Parietal lobe (tissue), 2 donors: Measurements from ENCODE around the gene PLA2G3. TPM values are rescaled to one million over a fixed set of nuclear protein-coding genes. Genes with fewer than 3 reads are reported as not detected.
A peak's percentile ranks its signal among the peaks of the same experiment; 100 is the strongest.

Experiments used
- small RNA-seq: library from RNA; depleted of rRNA; stranded (forward); fragments of <200 nt; gene quantifications from one replicate; pipeline ENCODE3, GENCODE V24; 2014; ENCODE audit warnings: low replicate concordance
- total RNA-seq: library from RNA; depleted of rRNA; stranded (reverse); fragments of >200 nt; gene quantifications from one replicate; pipeline ENCODE4 v1.2.3, GENCODE V29; 2014

PLA2G3 gene, protein sequence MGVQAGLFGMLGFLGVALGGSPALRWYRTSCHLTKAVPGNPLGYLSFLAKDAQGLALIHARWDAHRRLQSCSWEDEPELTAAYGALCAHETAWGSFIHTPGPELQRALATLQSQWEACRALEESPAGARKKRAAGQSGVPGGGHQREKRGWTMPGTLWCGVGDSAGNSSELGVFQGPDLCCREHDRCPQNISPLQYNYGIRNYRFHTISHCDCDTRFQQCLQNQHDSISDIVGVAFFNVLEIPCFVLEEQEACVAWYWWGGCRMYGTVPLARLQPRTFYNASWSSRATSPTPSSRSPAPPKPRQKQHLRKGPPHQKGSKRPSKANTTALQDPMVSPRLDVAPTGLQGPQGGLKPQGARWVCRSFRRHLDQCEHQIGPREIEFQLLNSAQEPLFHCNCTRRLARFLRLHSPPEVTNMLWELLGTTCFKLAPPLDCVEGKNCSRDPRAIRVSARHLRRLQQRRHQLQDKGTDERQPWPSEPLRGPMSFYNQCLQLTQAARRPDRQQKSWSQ
- total RNA-seq: not detected

DNA sequence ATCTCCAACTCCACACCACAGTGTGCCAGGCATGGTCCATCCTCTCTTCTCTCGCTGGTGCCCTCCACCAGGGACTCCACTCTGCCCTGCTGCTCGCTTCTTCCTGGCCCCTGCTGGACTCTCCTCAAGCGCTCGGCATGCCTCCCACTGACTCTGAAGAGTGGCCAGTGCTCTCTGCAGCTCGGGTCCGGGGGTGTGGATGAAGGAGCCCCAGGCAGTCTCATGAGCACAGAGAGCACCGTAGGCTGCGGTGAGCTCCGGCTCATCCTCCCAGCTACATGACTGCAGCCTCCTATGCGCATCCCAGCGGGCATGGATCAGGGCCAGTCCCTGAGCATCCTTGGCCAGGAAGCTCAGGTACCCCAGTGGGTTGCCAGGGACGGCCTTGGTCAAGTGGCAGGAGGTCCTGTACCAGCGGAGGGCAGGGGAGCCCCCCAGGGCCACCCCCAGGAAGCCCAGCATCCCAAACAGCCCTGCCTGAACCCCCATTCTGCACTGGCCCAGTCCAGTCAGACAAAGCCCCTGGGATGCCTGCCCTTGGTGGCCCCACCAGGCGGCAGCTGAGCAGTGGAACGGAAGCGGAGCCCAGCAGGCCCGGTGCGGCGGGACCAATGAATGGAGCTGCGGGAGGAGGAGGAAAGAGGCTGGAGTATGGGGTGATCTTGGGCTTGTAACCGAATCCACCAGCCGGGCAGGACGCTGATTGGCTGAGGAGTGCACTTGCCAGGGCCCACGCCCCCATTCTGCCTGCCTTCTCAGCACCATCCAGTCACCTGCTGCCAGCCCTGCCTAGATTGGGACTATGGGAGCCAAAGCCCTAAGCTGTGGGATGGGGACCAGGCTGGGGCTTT, at the start of gene PLA2G3:
PLA2G3 (minus strand) TSS at position 643 of the 851 bp plus-strand sequence; CDS start at position 489, 154 bp downstream.

DNA sequence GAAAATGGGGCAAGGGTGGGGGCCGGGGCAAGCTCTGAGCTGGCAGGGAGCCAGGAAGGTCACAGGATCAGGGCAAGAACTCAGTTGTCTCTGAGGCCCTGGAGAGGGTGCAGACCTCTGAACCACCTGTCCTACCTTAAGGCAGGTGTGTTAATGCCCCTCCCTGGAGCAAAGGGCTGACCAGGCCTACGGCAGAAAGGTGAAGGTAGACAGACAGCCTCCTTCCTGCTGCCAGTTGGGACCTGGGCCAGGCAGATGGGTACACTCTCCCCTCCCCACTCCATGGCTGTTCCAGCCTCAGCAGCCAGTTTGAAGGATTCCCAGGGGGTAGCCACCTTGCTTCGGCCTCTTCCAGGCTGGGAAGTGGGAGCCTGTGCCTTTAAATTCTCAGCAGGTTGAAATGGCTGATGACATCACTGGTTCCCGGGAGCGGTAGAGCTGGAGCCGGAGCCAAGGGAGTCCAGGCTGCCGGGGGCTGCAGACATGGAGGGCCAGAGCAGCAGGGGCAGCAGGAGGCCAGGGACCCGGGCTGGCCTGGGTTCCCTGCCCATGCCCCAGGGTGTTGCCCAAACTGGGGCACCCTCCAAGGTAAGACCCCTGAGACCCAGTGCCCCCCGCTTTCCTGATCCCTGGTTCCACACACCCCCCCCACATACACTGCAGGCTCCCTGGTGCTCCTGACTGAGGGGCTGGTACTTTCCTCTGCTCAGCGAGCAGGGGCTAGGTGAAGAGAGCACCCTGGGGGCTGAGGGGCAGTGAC, 17.6 kb downstream of the PLA2G3 start, which contains the start of gene INPP5J:
INPP5J (plus strand) TSS at position 435 of the 760 bp plus-strand sequence; CDS start at position 484, 49 bp downstream.

DNA sequence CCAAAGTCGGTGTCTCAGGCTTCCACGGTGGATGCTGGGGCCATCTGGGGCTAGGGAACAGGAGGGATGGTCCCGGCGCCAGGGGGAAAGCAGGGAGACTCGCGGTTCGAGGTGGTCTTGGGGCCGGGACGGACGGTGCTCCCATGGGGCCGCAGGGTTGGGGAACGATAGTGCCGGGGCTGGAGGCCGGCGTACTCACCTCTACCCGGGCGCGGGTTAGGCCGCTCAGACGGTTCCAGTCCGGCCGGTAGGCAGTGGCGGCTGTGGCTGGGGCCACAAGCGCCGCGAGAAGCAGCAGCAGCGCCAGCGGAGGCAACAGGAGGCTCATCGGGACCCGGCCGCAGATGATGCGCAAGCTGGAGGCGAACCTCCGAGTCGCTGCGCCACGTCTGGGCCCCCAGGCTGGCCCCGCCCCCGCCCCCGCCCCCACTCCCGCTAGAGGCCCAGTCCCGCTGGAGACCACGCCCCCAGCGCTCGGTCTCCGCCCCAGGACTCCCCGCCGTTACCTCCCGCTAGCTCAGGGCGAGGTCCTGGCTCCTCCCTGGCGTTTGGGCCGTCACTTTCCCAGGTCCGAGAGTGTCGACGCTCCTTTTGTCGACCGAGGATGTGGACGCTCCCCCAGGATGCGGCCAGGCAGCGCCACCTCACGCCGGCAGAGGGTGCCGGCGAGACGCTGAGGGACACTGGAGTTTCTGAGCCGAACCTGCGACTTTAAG, 33.0 kb downstream of the PLA2G3 start, which contains the start of gene SELENOM:
SELENOM (minus strand) TSS at position 391 of the 716 bp plus-strand sequence; CDS start at position 328, 63 bp downstream.

Small RNAs within 50 kb of the gene (small RNA-seq; reads per million reads assigned to genes)
- 1.1 reads per million, percentile 71 among the genes with 10 or more reads in this experiment for gene MIR3928

Other genes starting within 250 kb of the PLA2G3 start
- 35.4 TPM for gene MORC2, start 171.7 kb downstream of the PLA2G3 start, total RNA-seq
- gene TUG1, start 171.2 kb downstream of the PLA2G3 start, total RNA-seq: 129 TPM
- 14.1 TPM for gene SMTN, start 59.2 kb downstream of the PLA2G3 start, total RNA-seq
- 10.6 TPM for gene SELENOM, start 32.9 kb downstream of the PLA2G3 start, total RNA-seq
- 3.1 TPM for gene INPP5J, start 17.5 kb downstream of the PLA2G3 start, total RNA-seq
- 31.6 TPM for gene RNF185, start 19.7 kb upstream of the PLA2G3 start, total RNA-seq
- gene LIMK2, start 71.8 kb upstream of the PLA2G3 start, total RNA-seq: 29.1 TPM
- gene PIK3IP1, start 152.0 kb upstream of the PLA2G3 start, total RNA-seq: 21.6 TPM
- gene PATZ1, start 205.8 kb upstream of the PLA2G3 start, total RNA-seq: 50.1 TPM